Tibial nerve (tissue), 4 donors: ENCODE measurements around the gene CASP9. TPM values are rescaled to one million over a fixed set of nuclear protein-coding genes. Genes with fewer than 3 reads are reported as not detected.

Experiments used
- DNase-seq, 2 donors: peaks; one replicate each; pipeline ENCODE4 v3.0.0-alpha.2; 2019; ENCODE audit warnings: low spot score in 2 of 2
- H3K27ac ChIP-seq, 4 donors: fragments of 200-600 bp; sonication (generic) in 3 of 4; one replicate each; pipeline ENCODE4 v1.5.1; 2017 to 2019; ENCODE audit warnings: mild to moderate bottlenecking in 1 of 4
- H3K27me3 ChIP-seq, 2 donors: fragments of 200-600 bp; sonication (generic) in 1 of 2; one replicate each; pipeline versions ENCODE4 v1.5.1 to v1.6.0; 2017 to 2019
- H3K36me3 ChIP-seq, 3 donors: fragments of 200-600 bp; sonication (generic); one replicate each; pipeline ENCODE4 v1.5.1; 2018 to 2019
- H3K4me1 ChIP-seq, 4 donors: fragments of 200-600 bp; sonication (generic) in 3 of 4; one replicate each; pipeline ENCODE4 v1.5.1; 2017 to 2019
- H3K4me3 ChIP-seq, 4 donors: fragments of 200-600 bp; sonication (generic) in 3 of 4; one replicate each; pipeline ENCODE4 v1.5.1; 2017 to 2019; ENCODE audit warnings: mild to moderate bottlenecking in 1 of 4, moderate library complexity in 1 of 4
- H3K9me3 ChIP-seq, 4 donors: fragments of 200-600 bp; sonication (generic) in 3 of 4; one replicate each; pipeline ENCODE4 v1.5.1; 2017 to 2019
- EP300 ChIP-seq, 2 donors: sonication (generic); formaldehyde crosslinking; IDR thresholded peaks; one replicate each; pipeline ENCODE4 v1.6.1; 2017; ENCODE audit warnings: antibody characterized with exemption in 2 of 2, mild to moderate bottlenecking in 1 of 2
- POLR2A ChIP-seq, 2 donors: fragments of 450-650 bp; IDR thresholded peaks; one replicate each; pipeline ENCODE4 v1.6.1; 2017; ENCODE audit warnings: antibody characterized with exemption in 2 of 2, mild to moderate bottlenecking in 2 of 2, moderate library complexity in 2 of 2
- WGBS, 2 donors: methylation state at CpG; one replicate each; pipeline ENCODE4 v1.1.5; 2018; 5-methylcytosine and 5-hydroxymethylcytosine counted together
- total RNA-seq, 4 donors: library from RNA; depleted of rRNA; stranded (reverse); fragments of >200 nt; gene quantifications; one replicate each; pipeline ENCODE4 v1.1.0, GENCODE V29; 2016
- TF ChIP-seq, protein P1 (sequence below), 5 experiments: fragments of 200-600 bp in 3 of 5; fragments of 450-650 bp in 2 of 5; sonication (generic) in 3 of 5; IDR thresholded peaks; one replicate each; pipeline ENCODE4 v1.5.1; 2016 to 2019; ENCODE audit warnings: antibody characterized with exemption in 5 of 5, mild to moderate bottlenecking in 3 of 5, moderate library complexity in 2 of 5

The CASP9 gene
- total RNA-seq, 4 donors from 2014 or later, result 39.6 to 82.8 (median 51.7) TPM

DNA sequence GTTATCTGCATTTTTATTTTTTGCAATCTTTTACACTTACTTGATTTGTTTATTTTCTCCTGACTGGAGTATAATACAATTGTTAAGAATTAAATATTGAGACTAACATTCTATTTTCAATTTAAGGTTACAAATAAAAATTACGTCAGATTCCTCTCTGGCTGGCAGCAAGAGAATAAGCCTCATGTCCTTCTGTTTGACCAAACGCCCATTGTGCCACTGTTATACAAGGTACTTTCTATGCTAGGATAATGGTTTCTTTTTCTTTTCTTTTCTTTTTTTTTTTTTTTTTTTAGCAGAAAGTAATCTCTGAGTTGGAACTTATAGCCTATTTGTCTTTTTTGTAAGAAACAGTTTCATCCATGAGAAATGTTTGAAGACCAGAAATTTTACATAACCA, 22.6 kb upstream of the CASP9 start:
- Histone ChIP-seq H3K27ac (peak overlapping the region in 1 of 4 donors; percentile 41), H3K9me3 (no peaks in the 10 kb centered on the region), H3K4me1 (no peaks in the 10 kb centered on the region), H3K27me3 (no peaks in the 10 kb centered on the region), H3K4me3 (no peak overlapping the region), H3K36me3 (peaks cover 0 to 88% (median 11%) of the 10 kb centered on the region in 3 donors)
- no peak for DNase-seq
- TF ChIP-seq, protein P1, sequence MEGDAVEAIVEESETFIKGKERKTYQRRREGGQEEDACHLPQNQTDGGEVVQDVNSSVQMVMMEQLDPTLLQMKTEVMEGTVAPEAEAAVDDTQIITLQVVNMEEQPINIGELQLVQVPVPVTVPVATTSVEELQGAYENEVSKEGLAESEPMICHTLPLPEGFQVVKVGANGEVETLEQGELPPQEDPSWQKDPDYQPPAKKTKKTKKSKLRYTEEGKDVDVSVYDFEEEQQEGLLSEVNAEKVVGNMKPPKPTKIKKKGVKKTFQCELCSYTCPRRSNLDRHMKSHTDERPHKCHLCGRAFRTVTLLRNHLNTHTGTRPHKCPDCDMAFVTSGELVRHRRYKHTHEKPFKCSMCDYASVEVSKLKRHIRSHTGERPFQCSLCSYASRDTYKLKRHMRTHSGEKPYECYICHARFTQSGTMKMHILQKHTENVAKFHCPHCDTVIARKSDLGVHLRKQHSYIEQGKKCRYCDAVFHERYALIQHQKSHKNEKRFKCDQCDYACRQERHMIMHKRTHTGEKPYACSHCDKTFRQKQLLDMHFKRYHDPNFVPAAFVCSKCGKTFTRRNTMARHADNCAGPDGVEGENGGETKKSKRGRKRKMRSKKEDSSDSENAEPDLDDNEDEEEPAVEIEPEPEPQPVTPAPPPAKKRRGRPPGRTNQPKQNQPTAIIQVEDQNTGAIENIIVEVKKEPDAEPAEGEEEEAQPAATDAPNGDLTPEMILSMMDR (IDR thresholded peaks at IDR 0.05), result no peak
- TF ChIP-seq POLR2A (IDR thresholded peaks at IDR 0.05), result no peak
- TF ChIP-seq EP300 (IDR thresholded peaks at IDR 0.05), result no peak
- 48 to 86% methylated on average over 2 of the region's 2 CpGs for WGBS, 2 donors

DNA sequence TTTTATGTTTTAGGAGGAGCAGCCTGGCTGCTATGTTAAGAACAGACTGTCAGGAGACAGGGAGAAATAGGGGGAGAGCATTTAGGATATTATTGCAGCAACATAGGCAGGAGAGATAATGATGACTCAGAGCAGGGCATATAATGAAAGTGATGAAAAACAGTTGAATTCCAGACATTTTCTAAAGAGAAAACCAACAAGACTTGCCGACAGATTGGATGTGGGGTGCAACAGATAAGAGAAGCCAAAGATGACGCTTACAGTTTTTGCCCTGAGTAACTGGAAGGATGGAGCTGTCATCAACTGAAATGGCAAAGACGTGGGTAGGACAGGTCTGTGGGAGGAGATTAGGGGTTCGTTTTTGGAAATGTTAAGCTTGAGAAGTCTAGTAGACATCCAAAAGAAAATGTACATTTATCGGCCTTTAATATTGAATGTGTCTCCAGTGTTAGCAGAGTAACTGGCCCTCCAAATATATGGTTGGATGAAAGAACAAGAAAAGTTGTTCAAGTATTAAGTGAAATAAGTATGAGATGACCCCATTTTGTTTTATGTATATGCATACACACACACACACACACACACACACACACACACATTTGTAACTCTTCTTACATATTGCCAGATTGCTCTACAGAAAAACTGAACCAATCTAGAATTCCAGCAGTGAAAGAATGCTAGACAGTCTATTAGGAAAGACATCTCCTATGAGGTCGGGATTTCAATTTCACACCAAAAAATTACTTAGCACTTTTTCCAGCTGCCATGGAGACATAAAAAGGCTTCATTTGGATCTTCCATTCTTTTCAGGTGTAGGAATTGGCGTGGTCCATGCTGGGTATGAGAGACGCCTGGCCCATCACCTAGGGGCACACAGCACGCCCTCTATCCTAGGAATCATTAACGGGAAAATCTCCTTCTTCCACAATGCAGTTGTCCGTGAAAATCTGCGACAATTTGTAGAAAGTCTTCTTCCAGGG, 19.9 kb upstream of the CASP9 start:
- Histone ChIP-seq H3K4me1 (no peaks in the 10 kb centered on the region), H3K9me3 (no peaks in the 10 kb centered on the region), H3K27me3 (no peaks in the 10 kb centered on the region), H3K36me3 (peaks cover 0 to 95% (median 19%) of the 10 kb centered on the region in 3 donors), H3K4me3 (no peak overlapping the region), H3K27ac (no peak overlapping the region)
- 90 to 92% methylated on average over 12 of the region's 12 CpGs for WGBS, 2 donors
- DNase-seq, result no peak
- no peak for TF ChIP-seq EP300 (IDR thresholded peaks at IDR 0.05)
- TF ChIP-seq, protein P1 (IDR thresholded peaks at IDR 0.05), result no peak
- no peak for TF ChIP-seq POLR2A (IDR thresholded peaks at IDR 0.05)

DNA sequence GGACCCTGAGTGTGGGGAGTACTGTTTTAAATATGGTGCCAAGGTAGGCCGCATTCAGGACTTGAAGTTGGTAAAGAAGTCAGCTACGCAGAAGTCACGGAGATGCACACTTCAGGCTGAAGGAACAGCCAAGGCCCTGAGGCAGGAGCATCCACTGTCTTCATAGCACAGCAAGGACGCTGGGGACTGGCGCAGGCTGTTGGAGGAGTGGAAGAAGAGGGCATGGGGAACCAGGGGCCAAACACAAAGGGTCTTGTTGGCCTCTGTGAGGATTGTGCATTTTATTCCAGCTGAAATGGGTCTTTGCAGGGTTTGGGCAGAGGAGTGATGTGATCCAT, 19.2 kb upstream of the CASP9 start:
- WGBS, 2 donors, result 92 to 95% methylated on average over 5 of the region's 5 CpGs
- Histone ChIP-seq H3K36me3 (peaks cover 0 to 92% (median 19%) of the 10 kb centered on the region in 3 donors), H3K27ac (no peak overlapping the region), H3K4me3 (no peak overlapping the region), H3K4me1 (no peaks in the 10 kb centered on the region), H3K9me3 (no peaks in the 10 kb centered on the region), H3K27me3 (no peaks in the 10 kb centered on the region)
- no peak for TF ChIP-seq POLR2A (IDR thresholded peaks at IDR 0.05)
- TF ChIP-seq, protein P1 (IDR thresholded peaks at IDR 0.05), result no peak
- TF ChIP-seq EP300 (IDR thresholded peaks at IDR 0.05), result no peak
- DNase-seq, result no peak

DNA sequence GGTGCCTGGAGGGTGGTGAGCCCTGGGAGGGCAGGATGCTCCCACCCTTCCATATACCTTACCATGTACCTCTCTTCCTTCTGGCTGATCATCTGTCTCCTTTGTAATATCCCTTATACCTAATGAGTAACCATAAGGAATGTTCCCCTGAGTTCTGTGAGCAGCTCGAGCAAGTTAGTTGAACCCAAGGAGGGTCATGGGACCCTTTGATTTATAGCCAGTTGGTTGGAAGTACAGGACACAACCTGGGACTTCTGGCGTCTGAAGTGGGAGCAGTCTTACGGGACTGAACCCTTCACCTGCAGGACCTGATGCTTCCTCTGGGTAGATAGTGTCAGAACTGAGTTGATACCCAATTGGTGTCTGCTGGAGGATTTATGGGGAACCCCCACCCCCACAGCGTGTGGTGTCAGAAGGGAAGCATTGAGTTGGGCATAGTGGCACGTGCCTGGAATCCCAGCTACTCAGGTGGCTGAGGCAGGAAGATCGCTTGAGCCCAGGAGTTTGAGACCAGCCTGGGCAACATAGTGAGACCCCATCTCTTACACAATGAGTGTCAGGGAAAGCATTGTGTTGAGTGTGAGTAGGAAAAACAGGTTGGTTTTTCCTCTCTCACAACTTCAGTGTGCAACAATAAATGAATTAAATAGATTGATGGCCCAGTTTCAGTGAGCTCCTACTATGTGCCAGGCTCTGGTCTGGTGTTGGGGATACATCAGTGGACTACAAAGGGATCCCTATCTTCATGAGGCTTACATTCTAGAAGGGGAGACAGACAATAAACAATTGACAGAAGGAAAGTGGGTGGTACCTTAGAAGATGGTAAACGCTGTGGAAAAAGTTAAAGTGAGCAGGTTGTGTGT, 18.6 kb upstream of the CASP9 start:
- TF ChIP-seq, protein P1 (IDR thresholded peaks at IDR 0.05), result no peak
- TF ChIP-seq POLR2A (IDR thresholded peaks at IDR 0.05), result no peak
- TF ChIP-seq EP300 (IDR thresholded peaks at IDR 0.05), result no peak
- Histone ChIP-seq H3K4me1 (no peaks in the 10 kb centered on the region), H3K4me3 (no peak overlapping the region), H3K9me3 (no peaks in the 10 kb centered on the region), H3K36me3 (peaks cover 0 to 92% (median 13%) of the 10 kb centered on the region in 3 donors), H3K27ac (no peak overlapping the region), H3K27me3 (no peaks in the 10 kb centered on the region)
- DNase-seq, result no peak
- WGBS, 2 donors, result 78 to 88% methylated on average over 7 of the region's 7 CpGs
